Psoas muscle (tissue), 8 donors: ENCODE measurements around the gene MAGEA4. TPM values are rescaled to one million over a fixed set of nuclear protein-coding genes. Genes with fewer than 3 reads are reported as not detected.

Source experiments
- ATAC-seq, 4 donors: fragments of 200-7000 bp; cut with Tn5 transposase; one replicate each; pipeline ENCODE4 v1.9.1; 2020; ENCODE audit warnings: moderate library complexity in 3 of 4, mild to moderate bottlenecking in 2 of 4
- DNase-seq, 2 donors: peaks; one replicate each; pipeline ENCODE4 v3.0.0-alpha.2; 2020
- H3K27ac ChIP-seq: fragments of 200-600 bp; one replicate; pipeline ENCODE4 v1.8.0; 2022
- H3K27me3 ChIP-seq, 3 donors: fragments of 200-600 bp in 1 of 3; one replicate each; pipeline versions ENCODE4 v1.6.1 to v1.8.0; 2013 to 2022; ENCODE audit warnings: low read length in 2 of 3, mild to moderate bottlenecking in 2 of 3, moderate library complexity in 1 of 3; ENCODE audit not compliant: insufficient read depth in 3 of 3
- H3K36me3 ChIP-seq, 2 donors: fragments of 200-600 bp in 1 of 2; one replicate each; pipeline versions ENCODE4 v1.6.1 to v1.8.0; 2013 to 2022; ENCODE audit warnings: low read depth in 1 of 2, mild to moderate bottlenecking in 1 of 2, moderate library complexity in 1 of 2; ENCODE audit not compliant: insufficient read depth in 1 of 2
- H3K4me1 ChIP-seq: fragments of 200-600 bp; one replicate; pipeline ENCODE4 v1.8.0; 2022
- H3K4me3 ChIP-seq: fragments of 200-600 bp; one replicate; pipeline ENCODE4 v1.8.0; 2022; ENCODE audit warnings: mild to moderate bottlenecking
- H3K9me3 ChIP-seq: fragments of 200-600 bp; one replicate; pipeline ENCODE4 v1.8.0; 2022
- WGBS, 3 donors: extraction: QIAGEN DNeasy Blood & Tissue Kit; methylation state at CpG; one replicate each; pipeline versions ENCODE4 v1.1.6 to v1.1.7; 2013; 5-methylcytosine and 5-hydroxymethylcytosine counted together
- intact Hi-C, 2 donors: fragments of 100-400 bp; cut with DNase I; formaldehyde crosslinking; loops; one replicate each; pipeline versions ENCODE4 v1.11.0 to v1.14.2; 2022
- polyA plus RNA-seq, 3 donors: library from polyadenylated mRNA; stranded (reverse); fragments of 200-250 nt; gene quantifications; one replicate each; pipeline ENCODE4 v1.2.3, GENCODE V29; 2013
- total RNA-seq, 4 donors: library from RNA; stranded (reverse); fragmentation: NEBNext Ultra II Directional in 2 of 4; extraction: Animal tissue kit (Norgen Biotek cat#: 25700) in 2 of 4; gene quantifications; one replicate each; pipeline versions ENCODE4 v1.2.1 to v1.2.4, GENCODE V29; 2021 to 2023
- TF ChIP-seq, protein P1 (sequence below): fragments of 200-600 bp; IDR thresholded peaks from one replicate; pipeline ENCODE4 v1.8.0; 2022; ENCODE audit warnings: antibody characterized with exemption
- donor health status: healthy with polysubstance abuse.
- donor health status: DM: no; HTN: no; CAD: no; lungs with moderate emphysema.
- donor health status: Bipolar disorder and iron deficiency.
- donor health status: healthy.
- donor health status: DM: yes; HTN: yes; CAD: no.
- donor health status: DM: no; HTN: no; CAD: no.
- donor health status: DM: no; HTN: no; CAD: no.
- donor health status: DM: yes; HTN: yes; CAD: no.

Gene MAGEA4
- total and polyA plus RNA-seq, 7 donors = not detected

- no peak for ATAC-seq
- Histone ChIP-seq H3K4me3 (no peak overlapping the region), H3K27me3 (no peaks in the 10 kb centered on the region), H3K27ac (no peak overlapping the region), H3K9me3 (no peaks in the 10 kb centered on the region), H3K4me1 (no peaks in the 10 kb centered on the region), H3K36me3 (no peaks in the 10 kb centered on the region)
- WGBS, 3 donors = 33 to 37% (median 36%) methylated on average over 4 of the region's 4 CpGs
- no peak for DNase-seq
- TF ChIP-seq, protein P1, sequence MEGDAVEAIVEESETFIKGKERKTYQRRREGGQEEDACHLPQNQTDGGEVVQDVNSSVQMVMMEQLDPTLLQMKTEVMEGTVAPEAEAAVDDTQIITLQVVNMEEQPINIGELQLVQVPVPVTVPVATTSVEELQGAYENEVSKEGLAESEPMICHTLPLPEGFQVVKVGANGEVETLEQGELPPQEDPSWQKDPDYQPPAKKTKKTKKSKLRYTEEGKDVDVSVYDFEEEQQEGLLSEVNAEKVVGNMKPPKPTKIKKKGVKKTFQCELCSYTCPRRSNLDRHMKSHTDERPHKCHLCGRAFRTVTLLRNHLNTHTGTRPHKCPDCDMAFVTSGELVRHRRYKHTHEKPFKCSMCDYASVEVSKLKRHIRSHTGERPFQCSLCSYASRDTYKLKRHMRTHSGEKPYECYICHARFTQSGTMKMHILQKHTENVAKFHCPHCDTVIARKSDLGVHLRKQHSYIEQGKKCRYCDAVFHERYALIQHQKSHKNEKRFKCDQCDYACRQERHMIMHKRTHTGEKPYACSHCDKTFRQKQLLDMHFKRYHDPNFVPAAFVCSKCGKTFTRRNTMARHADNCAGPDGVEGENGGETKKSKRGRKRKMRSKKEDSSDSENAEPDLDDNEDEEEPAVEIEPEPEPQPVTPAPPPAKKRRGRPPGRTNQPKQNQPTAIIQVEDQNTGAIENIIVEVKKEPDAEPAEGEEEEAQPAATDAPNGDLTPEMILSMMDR = no peak
- intact Hi-C loops = no loop called here
Observed at GRCh38 chrX:151929126-151929525, 16.4 kb downstream of the MAGEA4 start.

- H3K36me3 ChIP-seq = no peaks in the 10 kb centered on the region
- H3K4me1 ChIP-seq = no peaks in the 10 kb centered on the region
- DNase-seq (no peak), ATAC-seq (no peak)
- no peaks in the 10 kb centered on the region for H3K9me3 ChIP-seq
- intact Hi-C loops = no loop called here
- WGBS, 3 donors = 92 to 100% (median 98%) methylated on average over 1 of the region's 1 CpG
- H3K27ac ChIP-seq = no peak overlapping the region
- no peak overlapping the region for H3K4me3 ChIP-seq
- H3K27me3 ChIP-seq = no peaks in the 10 kb centered on the region
- TF ChIP-seq, protein P1 = no peak
Observed at GRCh38 chrX:151935358-151935757, 22.7 kb downstream of the MAGEA4 start.

DNA sequence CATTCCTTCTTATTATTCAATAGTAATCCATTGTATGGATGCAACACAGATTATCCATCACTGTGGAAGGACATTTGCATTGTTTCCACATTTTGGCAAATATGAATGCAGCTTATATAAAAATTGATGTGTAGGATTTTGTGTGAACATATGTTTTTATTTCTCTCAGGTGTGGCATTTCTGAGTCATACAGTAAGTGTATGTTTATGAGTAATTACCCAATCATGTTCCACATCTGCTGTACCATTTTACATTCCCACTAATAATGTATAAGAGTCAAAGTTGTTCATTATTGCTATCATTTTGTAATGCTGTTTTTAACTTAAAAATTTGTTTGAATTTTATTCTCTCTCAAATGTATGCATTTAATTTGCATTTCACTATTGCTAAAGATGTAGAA lies 25.5 kb downstream of the MAGEA4 start:
- Histone ChIP-seq H3K27me3 (no peaks in the 10 kb centered on the region), H3K4me1 (no peaks in the 10 kb centered on the region), H3K9me3 (no peaks in the 10 kb centered on the region), H3K27ac (no peak overlapping the region), H3K36me3 (no peaks in the 10 kb centered on the region), H3K4me3 (no peak overlapping the region)
- DNase-seq (no peak), ATAC-seq (no peak)
- TF ChIP-seq, protein P1 = no peak
- intact Hi-C loops = no loop called here

- Histone ChIP-seq H3K4me1 (no peaks in the 10 kb centered on the region), H3K9me3 (no peaks in the 10 kb centered on the region), H3K27ac (no peak overlapping the region), H3K36me3 (no peaks in the 10 kb centered on the region), H3K4me3 (no peak overlapping the region), H3K27me3 (no peaks in the 10 kb centered on the region)
- ATAC-seq = no peak
- WGBS, 3 donors = 88 to 96% (median 93%) methylated on average over 11 to 15 of the region's 15 CpGs
- intact Hi-C loops = no loop called here
- DNase-seq = no peak
- TF ChIP-seq, protein P1 = no peak
Observed at GRCh38 chrX:151954730-151955129, 42.0 kb downstream of the MAGEA4 start.

DNA sequence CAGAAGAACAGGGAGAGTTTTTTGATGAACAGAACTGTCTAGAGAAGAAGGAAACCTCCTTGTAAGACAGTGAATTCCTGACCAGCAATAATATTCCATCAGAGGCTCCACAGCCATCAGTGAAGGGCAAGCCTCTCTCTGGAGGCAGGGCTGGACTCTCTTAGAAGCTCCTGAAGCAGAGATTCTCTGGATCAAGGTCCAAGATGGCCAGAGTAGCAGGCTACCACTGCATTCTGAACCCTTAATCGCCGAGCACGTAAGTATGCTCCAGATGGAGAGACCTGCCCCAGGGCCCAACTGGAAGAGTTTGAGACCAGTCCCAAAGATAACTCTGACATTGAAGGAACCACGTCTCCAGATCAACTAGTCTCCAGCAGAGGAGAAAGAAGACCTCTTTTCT lies 45.4 kb downstream of the MAGEA4 start:
- no peaks in the 10 kb centered on the region for H3K4me1 ChIP-seq
- no peak for ATAC-seq
- intact Hi-C loops = no loop called here
- H3K27me3 ChIP-seq = no peaks in the 10 kb centered on the region
- 75 to 100% (median 98%) methylated on average over 3 to 4 of the region's 4 CpGs for WGBS, 3 donors
- H3K27ac ChIP-seq = no peak overlapping the region
- TF ChIP-seq, protein P1 = no peak
- H3K9me3 ChIP-seq = no peaks in the 10 kb centered on the region
- no peak for DNase-seq
- H3K4me3 ChIP-seq = no peak overlapping the region
- H3K36me3 ChIP-seq = no peaks in the 10 kb centered on the region
